ENCODE measurements around the gene ST6GAL1.

- TF ChIP-seq CTCF (IDR thresholded peaks at IDR 0.05) (no peak), POLR2A (IDR thresholded peaks at IDR 0.05) (no peak)
Measured at GRCh38 chr3:186922224-186922623, 8.1 kb upstream of the ST6GAL1 start.
